Measurements from ENCODE around the gene NECAP2.

The NECAP2 gene

GRCh38 chr1:16410803-16411202 lies 29.7 kb upstream of the NECAP2 start:
- no peak for TF ChIP-seq SIN3A (IDR thresholded peaks at IDR 0.05; ENCODE audit: borderline replicate concordance, insufficient read depth, low read length)
- TF ChIP-seq, protein P1, sequence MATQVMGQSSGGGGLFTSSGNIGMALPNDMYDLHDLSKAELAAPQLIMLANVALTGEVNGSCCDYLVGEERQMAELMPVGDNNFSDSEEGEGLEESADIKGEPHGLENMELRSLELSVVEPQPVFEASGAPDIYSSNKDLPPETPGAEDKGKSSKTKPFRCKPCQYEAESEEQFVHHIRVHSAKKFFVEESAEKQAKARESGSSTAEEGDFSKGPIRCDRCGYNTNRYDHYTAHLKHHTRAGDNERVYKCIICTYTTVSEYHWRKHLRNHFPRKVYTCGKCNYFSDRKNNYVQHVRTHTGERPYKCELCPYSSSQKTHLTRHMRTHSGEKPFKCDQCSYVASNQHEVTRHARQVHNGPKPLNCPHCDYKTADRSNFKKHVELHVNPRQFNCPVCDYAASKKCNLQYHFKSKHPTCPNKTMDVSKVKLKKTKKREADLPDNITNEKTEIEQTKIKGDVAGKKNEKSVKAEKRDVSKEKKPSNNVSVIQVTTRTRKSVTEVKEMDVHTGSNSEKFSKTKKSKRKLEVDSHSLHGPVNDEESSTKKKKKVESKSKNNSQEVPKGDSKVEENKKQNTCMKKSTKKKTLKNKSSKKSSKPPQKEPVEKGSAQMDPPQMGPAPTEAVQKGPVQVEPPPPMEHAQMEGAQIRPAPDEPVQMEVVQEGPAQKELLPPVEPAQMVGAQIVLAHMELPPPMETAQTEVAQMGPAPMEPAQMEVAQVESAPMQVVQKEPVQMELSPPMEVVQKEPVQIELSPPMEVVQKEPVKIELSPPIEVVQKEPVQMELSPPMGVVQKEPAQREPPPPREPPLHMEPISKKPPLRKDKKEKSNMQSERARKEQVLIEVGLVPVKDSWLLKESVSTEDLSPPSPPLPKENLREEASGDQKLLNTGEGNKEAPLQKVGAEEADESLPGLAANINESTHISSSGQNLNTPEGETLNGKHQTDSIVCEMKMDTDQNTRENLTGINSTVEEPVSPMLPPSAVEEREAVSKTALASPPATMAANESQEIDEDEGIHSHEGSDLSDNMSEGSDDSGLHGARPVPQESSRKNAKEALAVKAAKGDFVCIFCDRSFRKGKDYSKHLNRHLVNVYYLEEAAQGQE (IDR thresholded peaks at IDR 0.05; ENCODE audit: insufficient read depth in 1 of 2, low read depth in 2 of 2, low read length in 2 of 2) = no peak
- no peak for TF ChIP-seq FOXP2 (optimal IDR thresholded peaks at IDR 0.05; ENCODE audit: borderline replicate concordance, extremely low read depth, extremely low read length, insufficient read depth)
- TF ChIP-seq TAF1 (IDR thresholded peaks at IDR 0.05; ENCODE audit: borderline replicate concordance, insufficient read depth, low read length) = no peak
- no peak for TF ChIP-seq POLR2AphosphoS5 (IDR thresholded peaks at IDR 0.05; ENCODE audit: low read depth, low read length)

DNA sequence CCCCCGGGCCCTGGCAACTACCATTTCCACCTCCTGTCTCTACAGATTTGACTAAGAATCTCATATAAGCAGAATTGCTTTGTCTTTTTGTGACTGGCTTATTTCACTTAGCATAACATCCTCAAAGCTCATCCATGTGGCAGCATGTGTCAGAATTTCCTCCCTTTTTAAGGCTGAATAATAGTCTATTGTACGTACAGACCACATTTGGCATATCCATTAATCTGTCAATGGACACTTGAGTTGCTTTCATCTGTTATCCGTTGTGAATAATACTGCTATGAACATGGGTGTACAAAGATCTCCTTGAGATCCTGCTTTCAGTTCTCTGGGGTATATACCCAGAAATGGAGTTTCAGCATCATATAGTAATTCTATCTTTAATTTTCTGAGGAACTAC lies 27.3 kb upstream of the NECAP2 start:
- no peak for TF ChIP-seq SIN3A (IDR thresholded peaks at IDR 0.05; ENCODE audit: borderline replicate concordance, insufficient read depth, low read length)
- TF ChIP-seq TAF1 (IDR thresholded peaks at IDR 0.05; ENCODE audit: borderline replicate concordance, insufficient read depth, low read length) = no peak
- TF ChIP-seq, protein P1 (IDR thresholded peaks at IDR 0.05; ENCODE audit: insufficient read depth in 1 of 2, low read depth in 2 of 2, low read length in 2 of 2) = no peak
- no peak for TF ChIP-seq POLR2AphosphoS5 (IDR thresholded peaks at IDR 0.05; ENCODE audit: low read depth, low read length)
- TF ChIP-seq FOXP2 (optimal IDR thresholded peaks at IDR 0.05; ENCODE audit: borderline replicate concordance, extremely low read depth, extremely low read length, insufficient read depth) = no peak

- TF ChIP-seq TAF1 (IDR thresholded peaks at IDR 0.05; ENCODE audit: borderline replicate concordance, insufficient read depth, low read length) (no peak), FOXP2 (optimal IDR thresholded peaks at IDR 0.05; ENCODE audit: borderline replicate concordance, extremely low read depth, extremely low read length, insufficient read depth) (no peak), POLR2AphosphoS5 (IDR thresholded peaks at IDR 0.05; ENCODE audit: low read depth, low read length) (no peak), SIN3A (IDR thresholded peaks at IDR 0.05; ENCODE audit: borderline replicate concordance, insufficient read depth, low read length) (no peak)
- TF ChIP-seq, protein P1 (IDR thresholded peaks at IDR 0.05; ENCODE audit: insufficient read depth in 1 of 2, low read depth in 2 of 2, low read length in 2 of 2) = no peak
Measured at GRCh38 chr1:16418823-16419425, 21.6 kb upstream of the NECAP2 start.

GRCh38 chr1:16420424-16421118 lies 20.0 kb upstream of the NECAP2 start:
- TF ChIP-seq, protein P1 (IDR thresholded peaks at IDR 0.05; ENCODE audit: insufficient read depth in 1 of 2, low read depth in 2 of 2, low read length in 2 of 2) = no peak
- TF ChIP-seq POLR2AphosphoS5 (IDR thresholded peaks at IDR 0.05; ENCODE audit: low read depth, low read length) = no peak
- no peak for TF ChIP-seq SIN3A (IDR thresholded peaks at IDR 0.05; ENCODE audit: borderline replicate concordance, insufficient read depth, low read length)
- no peak for TF ChIP-seq TAF1 (IDR thresholded peaks at IDR 0.05; ENCODE audit: borderline replicate concordance, insufficient read depth, low read length)
- TF ChIP-seq FOXP2 (optimal IDR thresholded peaks at IDR 0.05; ENCODE audit: borderline replicate concordance, extremely low read depth, extremely low read length, insufficient read depth) = no peak
